ENCODE results near the gene ZFYVE1. TPM values are rescaled to one million over a fixed set of nuclear protein-coding genes. Genes with fewer than 3 reads are reported as not detected.

Gene ZFYVE1
- total RNA-seq, 2 experiments from 2014 or later: 13.9 to 14.7 TPM

GRCh38 chr14:72920008-72920407 lies 106.9 kb downstream of the ZFYVE1 start:
- H3K27ac Mint-ChIP-seq: no peak overlapping the region
- no peaks in the 10 kb centered on the region for H3K4me1 Mint-ChIP-seq
- H3K27me3 Mint-ChIP-seq: peaks cover 64% of the 10 kb centered on the region
- ATAC-seq (no peak), DNase-seq (no peak)
- CTCF ChIA-PET: no interaction called here
- H3K36me3 Mint-ChIP-seq: no peaks in the 10 kb centered on the region
- H3K4me3 Mint-ChIP-seq: no peak overlapping the region
- no peaks in the 10 kb centered on the region for H3K9me3 Mint-ChIP-seq (ENCODE audit: low read depth)

Other genes starting within 250 kb of the ZFYVE1 start
- 10 to 100 TPM; 10.2 to 12.2 TPM for gene DPF3, start 133.0 kb downstream of the ZFYVE1 start, total RNA-seq
- 10 to 100 TPM; 17.3 to 23.1 TPM for gene DCAF4, start 100.6 kb downstream of the ZFYVE1 start, total RNA-seq
- 100 to 1,000 TPM; 107 to 117 TPM for gene RBM25, start 31.4 kb upstream of the ZFYVE1 start, total RNA-seq
- gene PSEN1, start 109.4 kb upstream of the ZFYVE1 start, total RNA-seq: 10 to 100 TPM; 33.9 to 37.3 TPM
- gene PAPLN, start 210.4 kb upstream of the ZFYVE1 start, total RNA-seq: 1 to 10 TPM in 1 of 2 experiments, under 1 TPM in 1; 0.73 to 1.8 TPM

All from activated CD8-positive, alpha-beta memory T cell treated with anti-CD3 and anti-CD28 coated beads, Interleukin-2, amount 10 ng/mL, durations not matched to agents 7 days and 5 days (primary cell).